MCF 10A (cell line): Measurements from ENCODE around the gene GNB5. TPM values are rescaled to one million over a fixed set of nuclear protein-coding genes. Genes with fewer than 3 reads are reported as not detected.

Experiments used
- BruUV-seq: library from RNA; stranded (reverse); fragments of 400-500 nt; replicated peaks from 2 replicates; lab custom pipeline; 2021; lab: Mats Ljungman, UMichigan
- CTCF ChIA-PET: fragments of 300-600 bp; sonication (Branson Sonifier 250); formaldehyde crosslinking; extraction: SDS; loops from one replicate; lab custom pipeline; 2021; ENCODE audit warnings: antibody characterized with exemption, inconsistent platforms; lab: Yijun Ruan, JAX
- POLR2A ChIA-PET: fragments of 300-600, 350-650 bp; sonication (Branson Sonifier 250); formaldehyde crosslinking; extraction: SDS; loops from one replicate; lab custom pipeline; 2020; ENCODE audit warnings: antibody characterized with exemption, inconsistent platforms; lab: Yijun Ruan, JAX
- DNase-seq: peaks from one replicate; pipeline ENCODE4 v3.0.0-alpha.2; 2018; ENCODE audit not compliant: unreplicated experiment
- H3K27ac Mint-ChIP-seq: one replicate; pipeline ENCODE4 v1.8.0; 2022; ENCODE audit warnings: mild to moderate bottlenecking, low read depth, mixed read lengths; ENCODE audit not compliant: unreplicated experiment
- H3K27me3 Mint-ChIP-seq: one replicate; pipeline ENCODE4 v1.8.0; 2022; ENCODE audit warnings: mixed read lengths; ENCODE audit not compliant: insufficient read depth, unreplicated experiment
- H3K36me3 Mint-ChIP-seq: one replicate; pipeline ENCODE4 v1.8.0; 2022; ENCODE audit warnings: mild to moderate bottlenecking, moderate library complexity, mixed read lengths; ENCODE audit not compliant: insufficient read depth, unreplicated experiment
- H3K4me1 Mint-ChIP-seq: one replicate; pipeline ENCODE4 v1.8.0; 2022; ENCODE audit warnings: mixed read lengths; ENCODE audit not compliant: insufficient read depth, unreplicated experiment
- H3K4me3 Mint-ChIP-seq: one replicate; pipeline ENCODE4 v1.8.0; 2022; ENCODE audit warnings: mild to moderate bottlenecking, moderate library complexity, mixed read lengths; ENCODE audit not compliant: unreplicated experiment
- H3K9me3 Mint-ChIP-seq: one replicate; pipeline ENCODE4 v1.8.0; 2022; ENCODE audit warnings: mixed read lengths; ENCODE audit not compliant: unreplicated experiment
- CTCF ChIP-seq: fragments of 200-600 bp; IDR thresholded peaks from one replicate; pipeline ENCODE4 v1.8.0; 2022; ENCODE audit warnings: antibody characterized with exemption, mild to moderate bottlenecking; ENCODE audit not compliant: unreplicated experiment
- intact Hi-C: fragments of 100-400 bp; cut with micrococcal nuclease; formaldehyde crosslinking; loops from 2 replicates; pipeline ENCODE4 v1.14.1; 2022
- total RNA-seq: library from RNA; stranded (reverse); gene quantifications from 2 replicates; pipeline ENCODE4 v1.2.3, GENCODE V29; 2022

Gene GNB5
- total RNA-seq, 1 experiment from 2014 or later = 31.8 TPM

GRCh38 chr15:52139599-52140462 is 51.4 kb downstream of the GNB5 start:
- ChIA-PET POLR2A (interaction anchor here (0.9 to 1.9 kb wide), 14 partner anchors 11 to 169 kb away, joined by 3 to 6 read pairs (median 4); partner anchors contain the start of gene LEO1), CTCF (interaction anchor here (0.6 to 4.4 kb wide), 52 partner anchors 9 to 601 kb away, joined by 3 to 29 read pairs (median 4); partner anchors contain the start of gene LEO1)
- BruUV-seq = no TSS peak
- peak; percentile 83 for TF ChIP-seq CTCF
- H3K4me3 Mint-ChIP-seq = no peak overlapping the region
- H3K9me3 Mint-ChIP-seq = no peaks in the 10 kb centered on the region
- H3K4me1 Mint-ChIP-seq = peaks cover 23% of the 10 kb centered on the region
- DNase-seq = peak; percentile 80
- peak overlapping the region; percentile 91 for H3K27ac Mint-ChIP-seq
- intact Hi-C loops = loop anchor here (1.0 to 2.0 kb wide), 4 partner anchors 45 to 158 kb away; no protein-coding TSS in a partner anchor
- no peaks in the 10 kb centered on the region for H3K27me3 Mint-ChIP-seq
- peaks cover 34% of the 10 kb centered on the region for H3K36me3 Mint-ChIP-seq

GRCh38 chr15:52137432-52138357 is 53.5 kb downstream of the GNB5 start:
- intact Hi-C loops = loop anchor here (2.0 kb wide), 1 partner anchor 43 kb away; no protein-coding TSS in a partner anchor
- H3K27ac Mint-ChIP-seq = peak overlapping the region; percentile 21
- H3K9me3 Mint-ChIP-seq = no peaks in the 10 kb centered on the region
- no peak overlapping the region for H3K4me3 Mint-ChIP-seq
- BruUV-seq = no TSS peak
- no peak for TF ChIP-seq CTCF
- no peak for DNase-seq
- no peaks in the 10 kb centered on the region for H3K27me3 Mint-ChIP-seq
- peaks cover 35% of the 10 kb centered on the region for H3K36me3 Mint-ChIP-seq
- H3K4me1 Mint-ChIP-seq = peaks cover 7% of the 10 kb centered on the region
- ChIA-PET POLR2A (interaction anchor here (0.5 to 2.0 kb wide), 6 partner anchors 32 to 167 kb away, joined by 3 to 5 read pairs (median 4); partner anchors contain the start of gene LEO1), CTCF (interaction anchor here (0.5 to 4.4 kb wide), 10 partner anchors 9 to 158 kb away, joined by 3 to 29 read pairs (median 4); no protein-coding TSS in a partner anchor)

GRCh38 chr15:52136442-52136980 is 54.7 kb downstream of the GNB5 start:
- Mint-ChIP-seq H3K27ac (no peak overlapping the region), H3K4me1 (peaks cover 7% of the 10 kb centered on the region), H3K4me3 (no peak overlapping the region), H3K27me3 (no peaks in the 10 kb centered on the region), H3K9me3 (no peaks in the 10 kb centered on the region), H3K36me3 (peaks cover 46% of the 10 kb centered on the region)
- ChIA-PET CTCF (interaction anchor here (1.8 to 4.4 kb wide), 2 partner anchors 37 to 67 kb away, joined by 5 to 29 read pairs; no protein-coding TSS in a partner anchor), POLR2A (interaction anchor here (0.7 to 2.0 kb wide), 3 partner anchors 59 to 165 kb away, joined by 3 to 5 read pairs (median 4); partner anchors contain the start of gene LEO1)
- BruUV-seq = no TSS peak
- no peak for TF ChIP-seq CTCF
- no peak for DNase-seq
- intact Hi-C loops = no loop called here
